H9 (cell line): Measurements from ENCODE around the gene KRTAP1-1. TPM values are rescaled to one million over a fixed set of nuclear protein-coding genes. Genes with fewer than 3 reads are reported as not detected.

Source experiments
- DNase-seq: peaks from one replicate; pipeline ENCODE4 v3.0.0-alpha.2; 2017
- H2AFZ ChIP-seq: one replicate; pipeline ENCODE4 v1.6.1; 2013; ENCODE audit warnings: mild to moderate bottlenecking, low read length, control low read depth, moderate library complexity
- H2AK5ac ChIP-seq: 2 replicates; pipeline ENCODE4 v1.6.1; 2013; ENCODE audit warnings: low read length, control low read depth, mixed read lengths; ENCODE audit not compliant: insufficient read length
- H2BK120ac ChIP-seq: one replicate; pipeline ENCODE4 v1.6.1; 2013; ENCODE audit warnings: low read depth, mild to moderate bottlenecking, low read length, control low read depth, inconsistent platforms; ENCODE audit not compliant: poor library complexity, severe bottlenecking
- H2BK12ac ChIP-seq: 2 replicates; pipeline ENCODE4 v1.6.1; 2013; ENCODE audit warnings: low read length, control low read depth, mixed read lengths, low read depth; ENCODE audit not compliant: insufficient read length
- H2BK15ac ChIP-seq: 2 replicates; pipeline ENCODE4 v1.6.1; 2013; ENCODE audit warnings: low read depth, low read length, control low read depth
- H2BK20ac ChIP-seq: one replicate; pipeline ENCODE4 v1.6.1; 2013; ENCODE audit warnings: low read depth, mild to moderate bottlenecking, low read length, control low read depth, inconsistent platforms; ENCODE audit not compliant: poor library complexity, severe bottlenecking
- H2BK5ac ChIP-seq: 2 replicates; pipeline ENCODE4 v1.6.1; 2013; ENCODE audit warnings: low read length, control low read depth, mixed read lengths; ENCODE audit not compliant: insufficient read length
- H3K14ac ChIP-seq: 2 replicates; pipeline ENCODE4 v1.6.1; 2013; ENCODE audit warnings: low read length, control low read depth; ENCODE audit not compliant: insufficient read depth
- H3K18ac ChIP-seq: 2 replicates; pipeline ENCODE4 v1.6.1; 2013; ENCODE audit warnings: low read depth, mild to moderate bottlenecking, mixed read lengths, low read length, control low read depth; ENCODE audit not compliant: insufficient read length
- H3K23ac ChIP-seq: 2 replicates; pipeline ENCODE4 v1.6.1; 2013; ENCODE audit warnings: low read length, control low read depth, mixed read lengths, low read depth; ENCODE audit not compliant: insufficient read length
- H3K23me2 ChIP-seq: 2 replicates; pipeline ENCODE4 v1.6.1; 2013; ENCODE audit warnings: low read depth, mild to moderate bottlenecking, mixed read lengths, low read length, control low read depth; ENCODE audit not compliant: insufficient read length, poor library complexity, severe bottlenecking
- H3K27ac ChIP-seq: 2 replicates; pipeline ENCODE4 v1.5.1; 2013; ENCODE audit warnings: low read length, control low read depth, mixed read lengths, low read depth; ENCODE audit not compliant: insufficient read length
- H3K27me3 ChIP-seq: 2 replicates; pipeline ENCODE4 v1.6.1; 2013; ENCODE audit warnings: low read length, control low read depth, inconsistent platforms; ENCODE audit not compliant: insufficient read depth
- H3K4ac ChIP-seq: 2 replicates; pipeline ENCODE4 v1.6.1; 2013; ENCODE audit warnings: low read depth, mild to moderate bottlenecking, control low read depth, inconsistent platforms, low read length, moderate library complexity
- H3K4me1 ChIP-seq: 2 replicates; pipeline ENCODE4 v1.6.1; 2013; ENCODE audit warnings: low read length, control low read depth, inconsistent platforms; ENCODE audit not compliant: insufficient read depth
- H3K4me2 ChIP-seq: 2 replicates; pipeline ENCODE4 v1.6.1; 2013; ENCODE audit warnings: low read length, control low read depth, mixed read lengths; ENCODE audit not compliant: insufficient read length, insufficient read depth
- H3K56ac ChIP-seq: 2 replicates; pipeline ENCODE4 v1.6.1; 2013; ENCODE audit warnings: low read depth, mild to moderate bottlenecking, mixed read lengths, low read length, control low read depth; ENCODE audit not compliant: insufficient read length
- H3K79me1 ChIP-seq: 2 replicates; pipeline ENCODE4 v1.6.1; 2013; ENCODE audit warnings: low read depth, mild to moderate bottlenecking, moderate library complexity, low read length, control low read depth, inconsistent platforms; ENCODE audit not compliant: insufficient read depth, poor library complexity, severe bottlenecking
- H3K79me2 ChIP-seq: 2 replicates; pipeline ENCODE4 v1.6.1; 2013; ENCODE audit warnings: low read length, control low read depth, inconsistent platforms; ENCODE audit not compliant: insufficient read depth
- H3K9ac ChIP-seq: 2 replicates; pipeline ENCODE4 v1.6.1; 2013; ENCODE audit warnings: low read length, control low read depth, mixed read lengths; ENCODE audit not compliant: insufficient read length; ENCODE audit errors: extremely low read depth
- H3K9me3 ChIP-seq: one replicate; pipeline ENCODE4 v1.6.1; 2013; ENCODE audit warnings: low read depth, low read length, inconsistent platforms; ENCODE audit not compliant: control insufficient read depth
- H3T11ph ChIP-seq: one replicate; pipeline ENCODE4 v1.6.1; 2013; ENCODE audit warnings: mild to moderate bottlenecking, low read length, control low read depth, inconsistent platforms
- H4K20me1 ChIP-seq: one replicate; pipeline ENCODE4 v1.6.1; 2013; ENCODE audit not compliant: control insufficient read depth, insufficient read length, insufficient read depth
- H4K5ac ChIP-seq: 2 replicates; pipeline ENCODE4 v1.6.1; 2013; ENCODE audit warnings: low read depth, mild to moderate bottlenecking, mixed read lengths, low read length, control low read depth; ENCODE audit not compliant: insufficient read length
- H4K8ac ChIP-seq: replicated peaks from 2 replicates; pipeline ENCODE4 v1.6.1; 2013; ENCODE audit warnings: low read length, control low read depth, mixed read lengths, low read depth; ENCODE audit not compliant: insufficient read length
- H4K91ac ChIP-seq: 2 replicates; pipeline ENCODE4 v1.6.1; 2013; ENCODE audit warnings: low read depth, mild to moderate bottlenecking, moderate library complexity, mixed read lengths, low read length, control low read depth; ENCODE audit not compliant: insufficient read length
- H3K27ac Mint-ChIP-seq, 3 experiments: 2 replicates in 2 of 3; 3 replicates in 1 of 3; pipeline ENCODE4 v1.8.0; 2020 to 2021; ENCODE audit warnings: mixed read lengths in 3 of 3, mild to moderate bottlenecking in 1 of 3, moderate library complexity in 1 of 3
- H3K27me3 Mint-ChIP-seq: 2 replicates; pipeline ENCODE4 v1.8.0; 2021; ENCODE audit warnings: low read depth, mild to moderate bottlenecking, moderate library complexity, mixed read lengths
- H3K36me3 Mint-ChIP-seq, 3 experiments: 2 replicates in 2 of 3; 3 replicates in 1 of 3; pipeline ENCODE4 v1.8.0; 2020 to 2021; ENCODE audit warnings: low read depth in 3 of 3, mixed read lengths in 3 of 3; ENCODE audit not compliant: insufficient read depth in 1 of 3
- H3K4me1 Mint-ChIP-seq, 2 experiments: 2 replicates each; pipeline ENCODE4 v1.8.0; 2020; ENCODE audit warnings: mixed read lengths in 2 of 2
- H3K4me3 Mint-ChIP-seq, 2 experiments: 2 replicates in 1 of 2; 3 replicates in 1 of 2; pipeline ENCODE4 v1.8.0; 2020 to 2021; ENCODE audit warnings: mild to moderate bottlenecking in 2 of 2, mixed read lengths in 2 of 2, moderate library complexity in 1 of 2
- H3K9me3 Mint-ChIP-seq, 2 experiments: 2 replicates in 1 of 2; 3 replicates in 1 of 2; pipeline ENCODE4 v1.8.0; 2020; ENCODE audit warnings: mild to moderate bottlenecking in 2 of 2, mixed read lengths in 2 of 2, moderate library complexity in 1 of 2
- WGBS: extraction: QIAGEN DNeasy Blood & Tissue Kit; methylation state at CpG from one replicate; pipeline ENCODE4 v1.1.7; 2013; ENCODE audit warnings: missing lambda C conversion rate, low lambda C conversion rate, mixed read lengths; ENCODE audit not compliant: insufficient read length; ENCODE audit errors: extremely low coverage; 5-methylcytosine and 5-hydroxymethylcytosine counted together
- total RNA-seq: library from RNA; stranded (reverse); gene quantifications from 2 replicates; pipeline ENCODE4 v1.2.1, GENCODE V29; 2021
- TF ChIP-seq, protein P1 (sequence below): fragments of 200-600 bp; sonication (generic); conservative IDR thresholded peaks from 3 replicates; pipeline ENCODE4 v1.8.0; 2021; ENCODE audit warnings: antibody characterized with exemption, mild to moderate bottlenecking

Gene KRTAP1-1
- total RNA-seq, 1 experiment from 2014 or later = not detected

DNA sequence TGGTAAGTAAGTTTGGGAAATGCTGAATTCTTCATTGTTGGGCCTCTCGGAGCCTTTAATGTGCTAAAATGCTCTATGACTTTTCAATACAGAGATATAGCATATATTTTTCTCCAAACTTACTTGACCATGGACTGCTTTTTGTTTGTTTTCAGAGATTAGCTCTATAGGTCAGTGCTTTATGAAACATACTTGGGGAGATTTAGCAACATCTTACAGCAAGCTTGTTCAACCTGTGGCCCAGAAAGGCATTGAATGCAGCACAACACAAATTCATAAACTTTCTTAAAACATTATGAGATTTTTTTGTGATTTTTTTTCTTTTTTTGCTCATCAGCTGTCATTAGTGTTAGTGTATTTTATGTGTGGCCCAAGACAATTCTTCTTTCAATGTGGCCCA is 31.3 kb downstream of the KRTAP1-1 start:
- H3K27ac ChIP-seq = no peak overlapping the region
- H3K27ac Mint-ChIP-seq = no peak overlapping the region
- no peak overlapping the region for H3K4me2 ChIP-seq

More for the DNA sequence above, 31.3 kb downstream of the KRTAP1-1 start:
- TF ChIP-seq, protein P1, sequence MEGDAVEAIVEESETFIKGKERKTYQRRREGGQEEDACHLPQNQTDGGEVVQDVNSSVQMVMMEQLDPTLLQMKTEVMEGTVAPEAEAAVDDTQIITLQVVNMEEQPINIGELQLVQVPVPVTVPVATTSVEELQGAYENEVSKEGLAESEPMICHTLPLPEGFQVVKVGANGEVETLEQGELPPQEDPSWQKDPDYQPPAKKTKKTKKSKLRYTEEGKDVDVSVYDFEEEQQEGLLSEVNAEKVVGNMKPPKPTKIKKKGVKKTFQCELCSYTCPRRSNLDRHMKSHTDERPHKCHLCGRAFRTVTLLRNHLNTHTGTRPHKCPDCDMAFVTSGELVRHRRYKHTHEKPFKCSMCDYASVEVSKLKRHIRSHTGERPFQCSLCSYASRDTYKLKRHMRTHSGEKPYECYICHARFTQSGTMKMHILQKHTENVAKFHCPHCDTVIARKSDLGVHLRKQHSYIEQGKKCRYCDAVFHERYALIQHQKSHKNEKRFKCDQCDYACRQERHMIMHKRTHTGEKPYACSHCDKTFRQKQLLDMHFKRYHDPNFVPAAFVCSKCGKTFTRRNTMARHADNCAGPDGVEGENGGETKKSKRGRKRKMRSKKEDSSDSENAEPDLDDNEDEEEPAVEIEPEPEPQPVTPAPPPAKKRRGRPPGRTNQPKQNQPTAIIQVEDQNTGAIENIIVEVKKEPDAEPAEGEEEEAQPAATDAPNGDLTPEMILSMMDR = no peak
- no peak for DNase-seq
- no peak overlapping the region for H2AK5ac ChIP-seq
- H2BK120ac ChIP-seq = no peak overlapping the region
- no peaks in the 10 kb centered on the region for H3K79me2 ChIP-seq
- no peak overlapping the region for H2BK12ac ChIP-seq
- no peak overlapping the region for H3T11ph ChIP-seq
- H4K5ac ChIP-seq = no peak overlapping the region
- no peak overlapping the region for H3K18ac ChIP-seq
- H3K56ac ChIP-seq = no peak overlapping the region
- H3K23me2 ChIP-seq = no peaks in the 10 kb centered on the region
- no peaks in the 10 kb centered on the region for H4K20me1 ChIP-seq
- no peak overlapping the region for H2BK5ac ChIP-seq
- H2BK15ac ChIP-seq = no peak overlapping the region
- Mint-ChIP-seq H3K9me3 (no peaks in the 10 kb centered on the region), H3K4me3 (no peak overlapping the region), H3K36me3 (no peaks in the 10 kb centered on the region), H3K4me1 (peaks cover 17 to 19% of the 10 kb centered on the region in 2 experiments), H3K27me3 (no peaks in the 10 kb centered on the region)
- no peak overlapping the region for H3K4ac ChIP-seq
- no peaks in the 10 kb centered on the region for H3K9me3 ChIP-seq
- H3K23ac ChIP-seq = no peak overlapping the region
- H3K9ac ChIP-seq = no peak overlapping the region
- no peak overlapping the region for H4K91ac ChIP-seq
- WGBS = no CpG with 5 or more reads among the region's 1 CpG
- H3K27me3 ChIP-seq = no peaks in the 10 kb centered on the region
- H3K4me1 ChIP-seq = no peaks in the 10 kb centered on the region; the same call in 1 of the 2 replicates
- H4K8ac ChIP-seq = no peak overlapping the region
- H3K14ac ChIP-seq = no peak overlapping the region
- H2AFZ ChIP-seq = no peak overlapping the region
- H3K79me1 ChIP-seq = no peaks in the 10 kb centered on the region
- no peak overlapping the region for H2BK20ac ChIP-seq
